GM19452 (cell line): ENCODE data around the gene SIRPA.

Source experiments
- ATAC-seq: cut with Tn5 transposase; IDR thresholded peaks from one replicate; pipeline ENCODE4 v1.9.1; 2021; ENCODE audit not compliant: unreplicated experiment

Gene SIRPA

DNA sequence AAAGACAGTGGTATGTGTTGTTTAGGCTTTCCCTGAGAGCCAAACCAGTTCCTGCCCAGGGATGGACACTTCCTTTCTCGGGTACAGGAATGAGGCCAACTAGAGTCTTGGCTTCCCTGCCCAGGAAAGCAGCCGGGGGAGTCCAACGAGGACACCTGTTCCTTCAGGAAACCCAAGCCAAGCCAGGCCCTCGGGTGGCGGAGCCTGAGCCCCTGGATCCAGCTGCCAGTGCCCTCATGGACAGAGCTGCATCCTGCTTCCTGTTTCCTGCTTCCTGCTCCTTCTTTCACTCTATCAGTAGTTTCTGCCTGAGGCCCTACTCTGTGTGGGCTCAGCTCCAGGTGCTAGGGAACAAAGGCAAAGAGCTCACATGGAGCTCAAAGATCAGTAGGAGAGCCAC lies 7.9 kb upstream of the SIRPA start:
- ATAC-seq, result no peak

DNA sequence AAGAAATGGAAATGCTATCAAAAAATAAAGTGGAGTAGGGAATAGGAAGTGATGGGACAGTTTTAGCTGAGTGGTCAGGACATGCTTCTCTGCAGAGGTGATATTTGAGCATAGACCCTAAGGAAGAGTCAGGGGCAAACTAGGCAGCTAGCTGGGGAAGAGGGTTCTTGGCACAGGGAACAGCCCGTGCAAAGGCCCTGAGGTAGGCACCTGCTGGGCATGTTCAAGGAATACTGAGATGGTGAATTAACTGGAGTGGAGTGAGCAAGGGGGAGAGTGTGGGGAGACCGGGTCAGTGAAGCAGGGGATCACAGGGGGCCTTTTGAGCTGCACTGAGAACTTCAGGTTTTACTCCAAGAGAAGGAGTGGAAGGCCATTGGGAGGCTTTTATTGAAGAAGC lies 7.5 kb upstream of the SIRPA start:
- no peak for ATAC-seq

DNA sequence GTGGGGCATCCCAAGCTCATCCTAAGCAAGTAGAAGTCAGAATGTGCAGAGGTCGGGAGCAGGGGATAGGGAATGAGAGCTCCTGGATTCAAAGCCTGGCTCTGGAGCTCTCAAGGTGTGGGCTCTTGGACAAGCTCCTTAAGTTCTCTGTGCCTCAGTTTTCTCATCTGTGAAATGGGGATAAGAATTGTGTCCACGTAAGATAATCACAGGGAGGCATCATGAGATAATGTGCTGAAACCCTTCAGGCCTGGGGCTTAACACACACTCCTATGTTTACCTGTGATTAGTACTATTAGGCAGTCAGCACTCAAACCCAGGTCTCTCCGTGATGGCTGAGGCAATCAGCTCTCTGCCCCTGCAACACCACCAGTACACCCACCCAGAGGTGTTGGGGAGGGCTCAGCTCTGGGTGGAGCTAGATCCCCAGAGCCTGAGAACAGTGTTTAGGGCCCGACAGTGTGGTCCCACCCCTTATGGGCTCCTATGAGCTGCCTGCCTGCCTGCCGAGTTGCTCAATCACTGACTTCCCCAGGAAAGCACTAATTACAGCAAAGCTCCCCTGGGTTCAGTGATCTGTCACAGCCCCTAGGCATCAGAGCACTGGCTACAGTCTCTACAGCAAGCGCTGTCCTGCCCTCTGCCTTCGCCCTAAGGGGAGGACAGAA lies 6.3 kb upstream of the SIRPA start:
- ATAC-seq, result no peak

- no peak for ATAC-seq
Observed at GRCh38 chr20:1890469-1891262, 4.5 kb upstream of the SIRPA start.

GRCh38 chr20:1891263-1892118 lies 3.7 kb upstream of the SIRPA start:
- ATAC-seq, result no peak

- ATAC-seq, result no peak
Observed at GRCh38 chr20:1892119-1892385, 3.2 kb upstream of the SIRPA start.

DNA sequence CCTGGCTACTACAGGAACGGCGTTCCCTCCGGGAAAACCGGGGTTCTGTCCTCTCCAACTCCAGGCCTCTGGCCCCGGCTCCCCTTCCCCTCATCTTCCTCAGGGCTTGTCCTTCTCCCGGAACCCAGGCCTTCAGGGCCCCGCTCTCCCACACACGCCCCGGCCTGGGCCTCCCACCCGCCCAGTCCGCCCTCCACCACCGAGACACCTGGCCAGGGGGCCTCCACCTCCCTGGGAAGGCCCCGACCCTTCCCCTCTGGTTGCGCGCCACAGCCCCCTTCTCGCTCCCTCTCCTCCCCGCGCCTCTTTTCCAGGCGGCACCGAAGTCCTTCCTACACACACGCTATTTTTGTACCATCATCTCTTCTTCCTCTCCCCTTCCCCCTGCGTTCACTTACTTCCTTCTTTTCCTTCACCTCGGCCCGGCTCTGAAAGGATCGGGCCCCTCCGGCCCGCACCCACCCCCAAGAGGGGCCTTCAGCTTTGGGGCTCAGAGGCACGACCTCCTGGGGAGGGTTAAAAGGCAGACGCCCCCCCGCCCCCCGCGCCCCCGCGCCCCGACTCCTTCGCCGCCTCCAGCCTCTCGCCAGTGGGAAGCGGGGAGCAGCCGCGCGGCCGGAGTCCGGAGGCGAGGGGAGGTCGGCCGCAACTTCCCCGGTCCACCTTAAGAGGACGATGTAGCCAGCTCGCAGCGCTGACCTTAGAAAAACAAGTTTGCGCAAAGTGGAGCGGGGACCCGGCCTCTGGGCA lies 1.3 kb upstream of the SIRPA start:
- ATAC-seq, result no peak

DNA sequence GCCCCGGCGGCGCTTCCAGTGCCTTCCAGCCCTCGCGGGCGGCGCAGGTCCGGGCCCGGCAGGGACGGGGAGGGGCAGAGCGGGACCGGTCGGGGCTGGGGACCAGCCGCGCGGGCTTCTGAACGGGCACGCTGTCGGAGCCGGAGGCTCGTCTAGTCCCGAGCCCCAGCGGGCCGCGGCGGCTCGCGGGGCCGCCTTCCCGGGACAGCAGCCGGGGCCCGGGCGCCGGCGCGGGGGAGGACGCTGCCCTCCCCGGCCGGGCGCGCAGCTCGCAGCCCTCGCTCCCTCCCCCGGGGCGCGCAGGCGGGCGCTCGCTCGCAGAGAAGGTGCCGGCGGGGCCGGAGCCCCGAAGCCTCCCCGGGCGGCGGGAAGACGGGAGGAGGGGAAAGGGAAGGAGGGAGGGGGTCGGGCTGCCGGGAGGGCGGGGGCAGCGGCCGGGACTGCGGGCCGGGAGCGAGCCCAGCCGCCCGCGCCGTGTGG lies 696 bp upstream of the SIRPA start:
- no peak for ATAC-seq

DNA sequence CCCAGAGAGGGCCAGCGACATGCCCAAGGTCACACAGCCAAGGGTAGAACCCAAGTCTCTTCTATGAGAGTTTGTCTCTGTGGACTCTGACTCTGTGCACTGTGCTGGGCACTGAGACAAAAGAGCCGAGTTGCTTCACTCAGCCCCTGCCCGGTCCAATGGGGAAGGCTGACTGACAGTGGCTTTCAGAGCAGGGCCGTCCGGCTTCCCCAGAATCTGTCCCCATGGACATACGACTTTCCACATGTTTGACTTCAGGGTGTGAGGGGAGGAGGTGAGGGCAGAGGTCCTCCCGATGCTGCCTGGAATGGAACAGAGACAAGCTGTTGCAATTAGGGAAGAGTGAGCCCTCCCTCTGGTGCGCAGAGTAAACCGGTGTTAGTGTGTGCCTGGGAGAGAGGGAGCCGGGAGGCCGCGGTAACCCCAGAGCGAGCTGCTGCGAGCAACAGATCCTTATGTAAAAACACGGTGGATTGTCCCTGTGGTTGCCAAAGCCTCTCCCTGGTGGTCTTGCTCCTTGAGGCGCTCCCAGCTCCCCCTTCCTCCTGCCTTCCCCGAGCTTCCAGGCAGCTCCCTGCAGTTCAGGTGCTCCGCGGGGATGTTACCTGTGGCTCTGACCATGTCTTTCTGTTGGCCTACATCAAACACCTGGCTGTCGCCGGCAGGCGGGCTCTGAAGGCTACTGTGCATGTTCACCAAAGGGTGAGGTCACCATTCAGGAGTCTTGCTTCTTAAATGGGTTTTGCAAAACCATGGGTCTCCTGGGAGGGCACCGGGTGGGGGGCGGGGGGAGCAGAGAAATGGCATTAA lies 672 bp downstream of the SIRPA start:
- no peak for ATAC-seq

GRCh38 chr20:1896484-1897258 lies 1.5 kb downstream of the SIRPA start:
- ATAC-seq, result no peak

GRCh38 chr20:1897541-1897940 lies 2.3 kb downstream of the SIRPA start:
- ATAC-seq, result no peak

DNA sequence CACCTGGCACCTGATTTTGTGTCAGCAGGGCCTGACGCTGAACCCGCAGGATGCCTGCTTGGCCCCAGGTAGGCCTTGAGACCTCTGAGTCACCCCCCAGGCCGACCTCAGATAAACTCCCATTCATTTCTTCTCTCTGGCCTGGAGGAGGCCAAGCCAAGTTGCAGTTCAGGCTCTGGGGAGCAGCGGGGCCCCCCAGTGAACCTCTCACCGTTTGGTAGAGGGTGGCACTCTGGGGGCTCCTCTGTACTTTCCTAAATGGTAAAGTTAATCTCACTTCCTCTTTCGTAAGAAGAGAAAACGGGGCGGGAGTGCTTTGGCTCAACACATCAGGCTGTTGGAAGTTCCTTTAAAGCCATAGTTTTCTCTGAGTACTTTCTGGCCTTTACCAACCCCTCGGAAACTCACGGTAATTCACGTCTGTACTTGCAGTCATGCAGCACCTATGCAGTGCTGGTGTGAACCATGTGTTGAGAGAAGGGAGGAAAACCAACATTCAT lies 2.8 kb downstream of the SIRPA start:
- peak; percentile 62 for ATAC-seq

DNA sequence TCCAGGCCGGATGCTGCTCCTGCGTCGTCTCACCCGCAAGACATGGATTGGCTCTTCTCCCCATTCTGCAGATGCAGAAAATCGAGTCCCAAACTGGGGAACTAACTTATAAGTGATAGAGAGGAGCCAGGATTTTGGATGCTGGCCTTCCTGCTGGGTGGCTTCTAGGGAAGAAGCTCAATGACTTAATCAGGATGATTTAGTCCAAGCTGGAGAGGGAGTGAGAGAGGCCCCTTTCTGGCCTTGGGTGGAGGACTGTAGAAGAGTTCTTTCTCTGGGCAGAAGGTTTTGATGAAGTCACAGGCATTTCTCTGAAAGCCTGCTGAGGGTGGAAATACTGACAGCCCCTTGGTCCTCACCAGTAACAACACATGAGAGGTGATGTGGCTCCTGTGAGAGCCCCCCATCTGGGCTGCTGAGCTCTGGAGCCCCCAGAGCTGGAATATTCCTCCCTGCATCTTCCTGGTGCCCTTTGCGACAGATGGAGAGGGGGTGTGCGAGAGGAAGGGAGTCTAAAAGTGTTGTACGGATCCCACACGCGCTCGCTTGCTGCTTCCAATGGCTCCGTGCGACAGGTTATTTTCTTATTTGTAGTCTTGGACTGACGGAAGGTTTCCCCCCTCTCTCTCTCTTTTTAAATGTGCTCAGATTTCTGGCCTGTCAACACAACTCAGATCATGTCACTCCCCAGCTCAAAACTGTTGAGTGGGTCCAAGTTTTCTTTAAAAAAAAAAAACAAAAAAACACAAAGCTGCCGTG lies 3.5 kb downstream of the SIRPA start:
- ATAC-seq, result no peak

GRCh38 chr20:1899241-1899525 lies 4.0 kb downstream of the SIRPA start:
- ATAC-seq, result no peak

- no peak for ATAC-seq
Observed at GRCh38 chr20:1900321-1900801, 5.2 kb downstream of the SIRPA start.

- ATAC-seq, result no peak
Observed at GRCh38 chr20:1901704-1902103, 6.5 kb downstream of the SIRPA start.

- ATAC-seq, result no peak
Observed at GRCh38 chr20:1902188-1902587, 7.0 kb downstream of the SIRPA start.

- no peak for ATAC-seq
Observed at GRCh38 chr20:1904135-1904534, 8.9 kb downstream of the SIRPA start.

DNA sequence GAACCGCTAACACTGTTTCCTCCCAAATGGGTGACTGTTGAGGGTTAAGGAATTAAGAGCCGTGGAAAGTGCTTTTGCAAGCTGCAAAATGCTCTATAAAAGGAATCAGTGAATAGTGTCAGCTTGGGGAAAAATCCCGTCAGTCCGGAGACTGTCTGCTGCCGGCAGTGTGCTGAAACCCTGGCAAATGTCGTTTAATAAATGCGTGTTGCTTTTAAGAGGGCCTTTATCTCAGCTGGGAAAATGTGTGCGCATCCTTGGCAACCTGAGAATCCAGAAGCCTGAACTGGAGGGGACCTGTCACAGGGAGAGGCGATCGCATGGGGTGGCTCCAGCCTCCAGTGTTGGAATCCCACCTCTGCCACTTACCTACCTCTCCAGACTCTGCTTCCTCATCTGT lies 9.8 kb downstream of the SIRPA start:
- no peak for ATAC-seq
